NB4 (cell line): ENCODE data around the gene PHOSPHO2.

Experiments
- CTCF ChIP-seq: IDR thresholded peaks from one replicate; pipeline ENCODE4 v1.5.1; 2012; ENCODE audit warnings: low read depth, low read length
- MYC ChIP-seq: IDR thresholded peaks from 2 replicates; pipeline ENCODE4 v1.6.1; 2011; ENCODE audit warnings: low read depth, low read length
- POLR2A ChIP-seq: IDR thresholded peaks from 2 replicates; pipeline ENCODE4 v1.6.1; 2011; ENCODE audit warnings: mild to moderate bottlenecking; ENCODE audit not compliant: insufficient read length; ENCODE audit errors: extremely low read depth

DNA sequence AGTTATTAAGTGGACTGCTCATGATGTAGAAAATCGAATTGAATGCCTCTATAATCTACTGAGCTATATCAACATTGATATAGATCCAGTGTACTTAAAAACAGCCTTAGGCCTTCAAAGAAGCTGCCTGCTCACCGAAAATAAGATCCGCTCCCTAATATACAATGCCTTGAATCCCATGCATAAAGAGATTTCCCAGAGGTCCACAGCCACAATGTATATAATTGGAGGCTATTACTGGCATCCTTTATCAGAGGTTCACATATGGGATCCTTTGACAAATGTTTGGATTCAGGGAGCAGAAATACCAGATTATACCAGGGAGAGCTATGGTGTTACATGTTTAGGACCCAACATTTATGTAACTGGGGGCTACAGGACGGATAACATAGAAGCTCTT lies 41.4 kb downstream of the PHOSPHO2 start:
- no peak for TF ChIP-seq POLR2A
- TF ChIP-seq CTCF = no peak
- TF ChIP-seq MYC = no peak
